ENCODE data around the gene RHBDD1. TPM values are rescaled to one million over a fixed set of nuclear protein-coding genes. Genes with fewer than 3 reads are reported as not detected.

Gene RHBDD1
- total RNA-seq, 1 donor from 2014 or later, result 31.3 TPM

GRCh38 chr2:226798422-226799210 is 37.2 kb upstream of the RHBDD1 start:
- peaks cover 46% of the 10 kb centered on the region for H3K4me1 ChIP-seq (ENCODE audit: insufficient read depth, low read length)
- H3K9me3 ChIP-seq (ENCODE audit: insufficient read depth, low read depth, low read length), result no peaks in the 10 kb centered on the region
- peak overlapping the region; percentile 88 for H3K27ac ChIP-seq (ENCODE audit: low read depth, low read length)
- H2AFZ ChIP-seq (ENCODE audit: low read depth, low read length), result peak overlapping the region; percentile 44
- no peak overlapping the region for H3K27ac Mint-ChIP-seq (ENCODE audit: unreplicated experiment)
- H3K4me3 Mint-ChIP-seq (ENCODE audit: unreplicated experiment), result peak overlapping the region; percentile 87
- peaks cover 22% of the 10 kb centered on the region for H3K4me1 Mint-ChIP-seq (ENCODE audit: low read depth, unreplicated experiment)
- peak overlapping the region; percentile 82 for H3K4me2 ChIP-seq (ENCODE audit: low read length)
- H3K27me3 ChIP-seq (ENCODE audit: insufficient read depth, low read length), result peaks cover 3% of the 10 kb centered on the region
- TF ChIP-seq EZH2 (IDR thresholded peaks at IDR 0.05; ENCODE audit: insufficient read depth, low read length), result no peak
- TF ChIP-seq, protein P1, sequence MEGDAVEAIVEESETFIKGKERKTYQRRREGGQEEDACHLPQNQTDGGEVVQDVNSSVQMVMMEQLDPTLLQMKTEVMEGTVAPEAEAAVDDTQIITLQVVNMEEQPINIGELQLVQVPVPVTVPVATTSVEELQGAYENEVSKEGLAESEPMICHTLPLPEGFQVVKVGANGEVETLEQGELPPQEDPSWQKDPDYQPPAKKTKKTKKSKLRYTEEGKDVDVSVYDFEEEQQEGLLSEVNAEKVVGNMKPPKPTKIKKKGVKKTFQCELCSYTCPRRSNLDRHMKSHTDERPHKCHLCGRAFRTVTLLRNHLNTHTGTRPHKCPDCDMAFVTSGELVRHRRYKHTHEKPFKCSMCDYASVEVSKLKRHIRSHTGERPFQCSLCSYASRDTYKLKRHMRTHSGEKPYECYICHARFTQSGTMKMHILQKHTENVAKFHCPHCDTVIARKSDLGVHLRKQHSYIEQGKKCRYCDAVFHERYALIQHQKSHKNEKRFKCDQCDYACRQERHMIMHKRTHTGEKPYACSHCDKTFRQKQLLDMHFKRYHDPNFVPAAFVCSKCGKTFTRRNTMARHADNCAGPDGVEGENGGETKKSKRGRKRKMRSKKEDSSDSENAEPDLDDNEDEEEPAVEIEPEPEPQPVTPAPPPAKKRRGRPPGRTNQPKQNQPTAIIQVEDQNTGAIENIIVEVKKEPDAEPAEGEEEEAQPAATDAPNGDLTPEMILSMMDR (IDR thresholded peaks at IDR 0.05; ENCODE audit: insufficient read depth, low read depth, low read length), result no peak
- H3K9me3 Mint-ChIP-seq (ENCODE audit: unreplicated experiment), result no peaks in the 10 kb centered on the region
- H3K9ac ChIP-seq (ENCODE audit: low read length), result peak overlapping the region; percentile 93
- H3K36me3 ChIP-seq (ENCODE audit: insufficient read depth, low read length), result peaks cover 3% of the 10 kb centered on the region
- H3K27me3 Mint-ChIP-seq (ENCODE audit: low read depth, unreplicated experiment), result no peaks in the 10 kb centered on the region
- peaks cover 60% of the 10 kb centered on the region for H3K79me2 ChIP-seq (ENCODE audit: insufficient read depth, low read length)
- DNase-seq (ENCODE audit: low read depth) (peak; percentile 59), FAIRE-seq (no peak)
- peaks cover 40% of the 10 kb centered on the region for H4K20me1 ChIP-seq (ENCODE audit: insufficient read depth, low read length)
- H3K36me3 Mint-ChIP-seq (ENCODE audit: low read depth, unreplicated experiment), result peaks cover 29% of the 10 kb centered on the region
- peak overlapping the region; percentile 72 for H3K4me3 ChIP-seq (ENCODE audit: insufficient read depth, low read depth, low read length)

GRCh38 chr2:226799211-226799975 is 36.5 kb upstream of the RHBDD1 start, which contains the start of gene IRS1:
Gene IRS1, minus strand, starts transcription at chr2:226799820. Its CDS starts 1,082 bp downstream, at chr2:226798738.
- peaks cover 46% of the 10 kb centered on the region for H3K4me1 ChIP-seq (ENCODE audit: insufficient read depth, low read length)
- H3K9me3 ChIP-seq (ENCODE audit: insufficient read depth, low read depth, low read length), result no peaks in the 10 kb centered on the region
- peak within 1 kb of the TSS; percentile 93 for H3K9ac ChIP-seq (ENCODE audit: low read length)
- DNase-seq (ENCODE audit: low read depth) (peak; percentile 65), FAIRE-seq (no peak)
- peak within 1 kb of the TSS; percentile 87 for H3K4me3 Mint-ChIP-seq (ENCODE audit: unreplicated experiment)
- peak within 1 kb of the TSS; percentile 88 for H3K27ac ChIP-seq (ENCODE audit: low read depth, low read length)
- H3K9me3 Mint-ChIP-seq (ENCODE audit: unreplicated experiment), result no peaks in the 10 kb centered on the region
- TF ChIP-seq, protein P1 (IDR thresholded peaks at IDR 0.05; ENCODE audit: insufficient read depth, low read depth, low read length), result no peak
- no peak for TF ChIP-seq EZH2 (IDR thresholded peaks at IDR 0.05; ENCODE audit: insufficient read depth, low read length)
- H3K79me2 ChIP-seq (ENCODE audit: insufficient read depth, low read length), result peaks cover 52% of the 10 kb centered on the region
- peak within 1 kb of the TSS; percentile 72 for H3K4me3 ChIP-seq (ENCODE audit: insufficient read depth, low read depth, low read length)
- peaks cover 21% of the 10 kb centered on the region for H3K4me1 Mint-ChIP-seq (ENCODE audit: low read depth, unreplicated experiment)
- H3K27ac Mint-ChIP-seq (ENCODE audit: unreplicated experiment), result peak within 1 kb of the TSS; percentile 90
- H3K27me3 ChIP-seq (ENCODE audit: insufficient read depth, low read length), result peaks cover 3% of the 10 kb centered on the region
- peak within 1 kb of the TSS; percentile 72 for H2AFZ ChIP-seq (ENCODE audit: low read depth, low read length)
- peaks cover 40% of the 10 kb centered on the region for H4K20me1 ChIP-seq (ENCODE audit: insufficient read depth, low read length)
- H3K36me3 ChIP-seq (ENCODE audit: insufficient read depth, low read length), result peaks cover 3% of the 10 kb centered on the region
- peaks cover 25% of the 10 kb centered on the region for H3K36me3 Mint-ChIP-seq (ENCODE audit: low read depth, unreplicated experiment)
- peak within 1 kb of the TSS; percentile 82 for H3K4me2 ChIP-seq (ENCODE audit: low read length)
- H3K27me3 Mint-ChIP-seq (ENCODE audit: low read depth, unreplicated experiment), result no peaks in the 10 kb centered on the region
